AG09309 (cell line): Measurements from ENCODE around the gene NOP10.

Experiments used
- DNase-seq: peaks from one replicate; pipeline ENCODE4 v3.0.0-alpha.2; 2010; ENCODE audit warnings: low read depth
- H3K4me3 ChIP-seq: 2 replicates; pipeline ENCODE4 v1.5.1; 2011; ENCODE audit warnings: mild to moderate bottlenecking, low read depth, low read length, moderate library complexity; ENCODE audit not compliant: control insufficient read depth
- TF ChIP-seq, protein P1 (sequence below): IDR thresholded peaks from 2 replicates; pipeline ENCODE4 v1.5.1; 2011; ENCODE audit warnings: mild to moderate bottlenecking, low read depth, low read length, inconsistent platforms; ENCODE audit not compliant: insufficient read depth, control insufficient read depth; ENCODE audit errors: missing control alignments

The NOP10 gene

DNA sequence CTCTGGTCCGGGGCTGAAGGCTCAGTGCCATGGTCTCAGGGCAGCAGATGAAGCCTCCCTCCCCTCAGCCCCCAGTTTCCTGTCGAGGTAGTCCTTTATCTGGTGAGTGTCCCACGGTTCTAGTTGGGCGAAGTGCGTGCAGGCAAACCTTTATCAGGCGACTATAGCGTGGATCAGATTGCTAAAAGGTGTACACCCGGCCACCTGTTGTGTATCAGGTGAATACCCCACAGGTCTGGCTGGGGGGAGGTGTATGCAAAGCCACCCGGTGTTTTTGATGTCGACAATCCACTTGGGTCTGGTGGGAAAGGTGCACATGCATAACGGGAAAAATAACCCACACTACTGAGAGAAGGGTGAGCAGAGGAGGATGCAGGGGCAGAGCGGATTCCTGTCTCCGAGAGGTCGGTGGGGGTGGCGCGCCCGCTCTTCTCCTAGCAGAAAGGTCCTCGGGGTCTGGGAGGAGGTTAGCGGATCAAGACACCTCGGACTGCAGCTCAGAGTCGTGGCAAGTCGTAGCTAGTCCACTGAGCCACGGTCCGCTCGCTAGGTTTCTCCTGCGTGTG, 5.9 kb downstream of the NOP10 start:
- H3K4me3 ChIP-seq, result peak overlapping the region; percentile 92
- no peak for DNase-seq
- TF ChIP-seq, protein P1, sequence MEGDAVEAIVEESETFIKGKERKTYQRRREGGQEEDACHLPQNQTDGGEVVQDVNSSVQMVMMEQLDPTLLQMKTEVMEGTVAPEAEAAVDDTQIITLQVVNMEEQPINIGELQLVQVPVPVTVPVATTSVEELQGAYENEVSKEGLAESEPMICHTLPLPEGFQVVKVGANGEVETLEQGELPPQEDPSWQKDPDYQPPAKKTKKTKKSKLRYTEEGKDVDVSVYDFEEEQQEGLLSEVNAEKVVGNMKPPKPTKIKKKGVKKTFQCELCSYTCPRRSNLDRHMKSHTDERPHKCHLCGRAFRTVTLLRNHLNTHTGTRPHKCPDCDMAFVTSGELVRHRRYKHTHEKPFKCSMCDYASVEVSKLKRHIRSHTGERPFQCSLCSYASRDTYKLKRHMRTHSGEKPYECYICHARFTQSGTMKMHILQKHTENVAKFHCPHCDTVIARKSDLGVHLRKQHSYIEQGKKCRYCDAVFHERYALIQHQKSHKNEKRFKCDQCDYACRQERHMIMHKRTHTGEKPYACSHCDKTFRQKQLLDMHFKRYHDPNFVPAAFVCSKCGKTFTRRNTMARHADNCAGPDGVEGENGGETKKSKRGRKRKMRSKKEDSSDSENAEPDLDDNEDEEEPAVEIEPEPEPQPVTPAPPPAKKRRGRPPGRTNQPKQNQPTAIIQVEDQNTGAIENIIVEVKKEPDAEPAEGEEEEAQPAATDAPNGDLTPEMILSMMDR, result no peak

DNA sequence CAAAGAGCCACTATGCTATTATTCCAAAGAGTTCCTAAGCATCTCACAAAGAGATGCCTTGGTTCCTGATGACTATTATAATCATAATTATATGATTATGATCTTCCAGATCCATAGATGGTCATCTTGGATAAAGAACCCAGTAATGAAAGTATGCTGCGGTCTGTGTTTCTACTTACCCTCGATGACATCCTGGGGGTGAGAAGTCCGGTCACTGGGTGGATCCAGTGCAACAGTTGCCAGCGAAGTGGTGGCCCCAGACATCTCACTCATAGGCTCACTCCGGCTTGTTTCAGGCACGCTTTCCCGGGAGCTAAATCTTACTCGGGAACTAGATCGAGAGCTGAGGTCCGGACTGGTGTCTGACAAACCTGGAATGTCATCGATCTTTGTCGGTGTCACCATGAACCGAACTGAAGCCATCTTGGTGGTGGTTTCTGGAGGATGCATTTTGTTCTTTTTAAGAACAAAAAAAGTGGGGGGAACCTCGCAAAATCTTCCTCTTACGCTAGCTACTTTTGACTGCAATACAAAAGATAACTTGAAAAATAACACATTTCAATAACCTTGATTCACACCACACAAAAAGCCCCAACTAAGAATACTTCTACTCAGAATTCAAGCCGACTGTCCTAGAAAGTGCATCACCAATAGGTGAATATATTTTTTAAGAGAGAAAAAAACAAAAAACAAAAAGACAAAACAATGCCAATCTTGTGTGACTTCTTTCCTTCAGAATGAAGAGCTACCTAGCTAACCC, 6.5 kb downstream of the NOP10 start:
- peak overlapping the region; percentile 92 for H3K4me3 ChIP-seq
- DNase-seq, result no peak
- TF ChIP-seq, protein P1, result no peak

DNA sequence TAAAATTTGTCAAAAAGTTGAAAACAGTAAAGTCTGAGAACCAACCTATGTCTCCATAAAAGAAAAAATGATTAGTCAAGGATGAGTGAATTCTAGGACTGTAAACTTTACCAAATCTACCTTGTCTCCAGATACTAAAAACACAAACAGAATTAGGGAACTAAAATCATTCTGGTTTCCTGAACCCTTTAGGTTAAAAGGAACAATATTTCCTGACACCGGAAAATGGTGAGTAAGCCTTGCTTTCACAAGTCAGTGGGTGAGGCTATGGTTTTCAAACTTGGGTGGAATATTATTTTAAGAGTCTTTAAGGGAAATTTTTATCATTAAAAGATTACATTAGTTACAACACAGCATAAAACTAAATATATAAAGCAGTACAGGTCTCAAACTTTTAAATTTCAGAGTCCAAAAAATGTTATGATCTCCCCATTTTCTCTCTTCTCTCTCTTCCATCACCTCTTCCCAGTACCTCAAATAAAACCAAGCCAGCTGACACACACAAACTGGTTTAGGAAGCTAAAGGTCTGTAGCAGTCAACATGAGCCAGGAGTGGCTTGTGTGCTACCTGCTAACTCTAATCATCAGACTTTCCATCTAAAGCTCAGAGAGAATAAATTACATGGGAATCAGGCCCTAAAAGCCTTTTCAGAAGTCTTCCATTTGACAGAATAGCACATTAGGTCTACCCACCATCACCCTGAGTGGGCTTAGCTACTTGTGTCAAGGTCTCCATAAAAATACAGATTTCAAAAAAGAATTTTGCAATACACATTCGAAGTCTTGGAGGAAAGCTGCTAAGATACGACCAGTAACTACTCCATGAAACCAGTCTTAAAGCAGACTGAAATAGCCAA, 7.5 kb downstream of the NOP10 start:
- H3K4me3 ChIP-seq, result peak overlapping the region; percentile 22
- DNase-seq, result no peak
- TF ChIP-seq, protein P1, result no peak

DNA sequence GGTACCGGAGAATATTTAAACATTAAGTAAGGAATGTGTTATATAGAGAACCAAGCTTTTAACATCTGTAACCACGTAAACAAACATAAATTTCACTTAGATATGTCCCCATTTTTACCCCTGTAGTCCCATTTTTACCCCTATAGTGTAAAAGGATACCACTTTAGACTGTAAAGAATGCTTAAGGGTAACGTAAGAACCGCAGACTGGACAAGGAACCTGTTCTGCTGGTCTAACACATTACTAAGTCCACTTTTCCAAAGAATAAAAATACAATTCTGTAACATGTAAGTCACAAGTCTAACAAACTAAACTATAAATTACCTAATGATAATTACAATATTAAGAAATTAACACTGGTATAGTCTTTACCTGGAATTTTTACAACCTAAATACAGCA, 8.3 kb downstream of the NOP10 start:
- TF ChIP-seq, protein P1, result no peak
- DNase-seq, result no peak
- H3K4me3 ChIP-seq, result peak overlapping the region; percentile 2; the same call in 1 of the 2 replicates

DNA sequence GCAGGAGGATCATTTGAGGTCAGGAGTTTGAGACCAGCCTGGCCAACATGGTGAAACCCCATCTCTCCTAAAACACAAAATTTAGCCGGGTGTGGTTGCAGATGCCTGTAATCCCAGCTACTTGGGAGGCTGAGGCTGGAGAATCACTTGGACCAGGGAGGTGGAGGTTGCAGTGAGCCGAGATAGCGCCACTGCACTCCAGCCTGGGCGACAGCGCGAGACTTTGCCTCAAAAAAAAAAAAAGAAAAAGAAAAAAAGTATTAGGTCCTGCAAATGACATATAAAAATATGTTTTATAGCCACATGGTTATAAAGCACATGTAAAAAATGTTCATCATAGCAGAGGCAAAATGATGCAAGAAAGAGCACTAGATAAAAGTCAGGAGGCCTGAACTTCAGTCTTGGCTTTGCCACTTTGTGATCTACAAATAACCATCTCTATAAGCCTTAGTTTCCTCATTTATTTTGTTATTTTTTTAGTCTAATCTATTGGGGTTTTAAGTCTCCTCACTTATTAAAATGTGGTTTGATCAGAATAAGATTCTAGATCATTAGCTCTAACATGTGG, 10.3 kb downstream of the NOP10 start:
- no peak overlapping the region for H3K4me3 ChIP-seq
- TF ChIP-seq, protein P1, result no peak
- DNase-seq, result no peak

DNA sequence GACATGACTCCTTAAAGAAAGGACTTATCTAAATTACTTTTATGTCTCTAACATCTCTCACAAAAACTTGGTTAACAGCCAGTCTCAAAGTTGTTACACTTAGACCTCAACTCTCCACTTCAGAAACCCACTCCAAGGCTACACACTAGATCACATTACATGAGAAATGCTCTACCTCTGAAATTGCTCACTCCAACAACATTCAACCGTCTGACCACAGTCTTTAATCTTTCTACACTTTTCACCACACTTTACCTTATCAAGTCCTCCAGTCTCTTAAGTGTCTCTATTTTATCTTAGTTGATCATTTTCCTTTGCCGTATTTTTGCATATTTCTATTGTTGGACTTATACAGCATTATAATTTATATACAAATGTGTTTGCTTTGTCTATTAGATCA, 11.1 kb downstream of the NOP10 start:
- no peak overlapping the region for H3K4me3 ChIP-seq
- no peak for DNase-seq
- TF ChIP-seq, protein P1, result no peak
